ENCODE measurements around the gene THADA. TPM values are rescaled to one million over a fixed set of nuclear protein-coding genes. Genes with fewer than 3 reads are reported as not detected.

The THADA gene
- total RNA-seq, 1 experiment from 2014 or later: 29.3 TPM

- DNase-seq (ENCODE audit: low read depth): peak; percentile 46
These were observed 318.9 kb downstream of the THADA start for GRCh38 chr2:43276962-43277391.

- no peak for DNase-seq (ENCODE audit: low read depth)
These were observed 319.4 kb downstream of the THADA start for GRCh38 chr2:43276266-43276941.

GRCh38 chr2:43274721-43275120, 321.1 kb downstream of the THADA start:
- DNase-seq (ENCODE audit: low read depth): no peak

GRCh38 chr2:43274055-43274454, 321.8 kb downstream of the THADA start:
- no peak for DNase-seq (ENCODE audit: low read depth)

GRCh38 chr2:43273529-43273928, 322.3 kb downstream of the THADA start:
- DNase-seq (ENCODE audit: low read depth): peak; percentile 32

GRCh38 chr2:43270930-43271615, 324.8 kb downstream of the THADA start:
- no peak for DNase-seq (ENCODE audit: low read depth)

GRCh38 chr2:43270461-43270860, 325.4 kb downstream of the THADA start:
- no peak for DNase-seq (ENCODE audit: low read depth)

- peak; percentile 71 for DNase-seq (ENCODE audit: low read depth)
These were observed 326.1 kb downstream of the THADA start for GRCh38 chr2:43269706-43270105.

- peak; percentile 79 for DNase-seq (ENCODE audit: low read depth)
These were observed 326.7 kb downstream of the THADA start for GRCh38 chr2:43269074-43269572.

- no peak for DNase-seq (ENCODE audit: low read depth)
These were observed 327.5 kb downstream of the THADA start for GRCh38 chr2:43268066-43268953.

GRCh38 chr2:43267381-43267780, 328.5 kb downstream of the THADA start:
- no peak for DNase-seq (ENCODE audit: low read depth)

GRCh38 chr2:43266711-43267111, 329.1 kb downstream of the THADA start:
- no peak for DNase-seq (ENCODE audit: low read depth)

GRCh38 chr2:43265421-43265820, 330.4 kb downstream of the THADA start:
- DNase-seq (ENCODE audit: low read depth): no peak

GRCh38 chr2:43265001-43265400, 330.8 kb downstream of the THADA start:
- DNase-seq (ENCODE audit: low read depth): no peak

- DNase-seq (ENCODE audit: low read depth): no peak
These were observed 332.9 kb downstream of the THADA start for GRCh38 chr2:43262951-43263350.

GRCh38 chr2:43262239-43262638, 333.6 kb downstream of the THADA start:
- DNase-seq (ENCODE audit: low read depth): no peak

GRCh38 chr2:43259512-43259911, 336.3 kb downstream of the THADA start:
- no peak for DNase-seq (ENCODE audit: low read depth)

GRCh38 chr2:43258547-43259156, 337.2 kb downstream of the THADA start:
- DNase-seq (ENCODE audit: low read depth): no peak

- DNase-seq (ENCODE audit: low read depth): no peak
These were observed 340.4 kb downstream of the THADA start for GRCh38 chr2:43255296-43255910.

- no peak for DNase-seq (ENCODE audit: low read depth)
These were observed 341.5 kb downstream of the THADA start for GRCh38 chr2:43254331-43254730.

- peak; percentile 30 for DNase-seq (ENCODE audit: low read depth)
These were observed 344.6 kb downstream of the THADA start for GRCh38 chr2:43251171-43251731.

Measured in Daoy (cell line).